Activated CD4-positive, CD25-positive, alpha-beta regulatory T cell treated with anti-CD3 and anti-CD28 coated beads, Interleukin-2, amount 50 U/mL, for 24 hours (primary cell): ENCODE data around the gene KDM6A.
"Not testable (repeated sequence)": the region's sequence is repeated elsewhere in the genome, so short reads cannot be mapped to it uniquely, and the experiment has no call there.

Experiments used
- ATAC-seq, 2 donors: fragments of 150-1000 bp; cut with Tn5 transposase; one replicate each; pipeline ENCODE4 v1.10.0; 2021; ENCODE audit warnings: mild to moderate bottlenecking in 1 of 2, moderate library complexity in 1 of 2

KDM6A gene

GRCh38 chrX:45011597-45011996 is 138.6 kb downstream of the KDM6A start:
- no peak for ATAC-seq

GRCh38 chrX:45017946-45018345 is 145.0 kb downstream of the KDM6A start:
- ATAC-seq, result no peak

GRCh38 chrX:45022150-45022549 is 149.2 kb downstream of the KDM6A start:
- no peak for ATAC-seq

- ATAC-seq, result no peak
Measured at GRCh38 chrX:45024501-45024900, 151.5 kb downstream of the KDM6A start.

GRCh38 chrX:45026036-45026435 is 153.0 kb downstream of the KDM6A start:
- no peak for ATAC-seq

- ATAC-seq, result no peak
Measured at GRCh38 chrX:45031830-45032378, 158.9 kb downstream of the KDM6A start.

- no peak for ATAC-seq
Measured at GRCh38 chrX:45035071-45035470, 162.1 kb downstream of the KDM6A start.

GRCh38 chrX:45036161-45036560 is 163.2 kb downstream of the KDM6A start:
- ATAC-seq, result no peak

GRCh38 chrX:45040137-45040536 is 167.1 kb downstream of the KDM6A start:
- not testable (repeated sequence) for ATAC-seq

GRCh38 chrX:45046417-45046816 is 173.4 kb downstream of the KDM6A start:
- ATAC-seq, result no peak

- ATAC-seq, result no peak
Measured at GRCh38 chrX:45050558-45050957, 177.6 kb downstream of the KDM6A start.

- no peak for ATAC-seq
Measured at GRCh38 chrX:45056428-45057145, 183.6 kb downstream of the KDM6A start.

GRCh38 chrX:45059906-45060305 is 186.9 kb downstream of the KDM6A start:
- not testable (repeated sequence) for ATAC-seq

- no peak for ATAC-seq
Measured at GRCh38 chrX:45063319-45064095, 190.5 kb downstream of the KDM6A start.

GRCh38 chrX:45068569-45068968 is 195.6 kb downstream of the KDM6A start:
- peak; percentile 48 to 75 for ATAC-seq

- peak in 1 of 2 donors; percentile 31 for ATAC-seq
Measured at GRCh38 chrX:45070116-45071007, 197.4 kb downstream of the KDM6A start.

GRCh38 chrX:45073011-45073410 is 200.0 kb downstream of the KDM6A start:
- ATAC-seq, result not testable (repeated sequence)

GRCh38 chrX:45077748-45078424 is 204.9 kb downstream of the KDM6A start:
- ATAC-seq, result peak; percentile 86 to 90

GRCh38 chrX:45083314-45083713 is 210.3 kb downstream of the KDM6A start:
- ATAC-seq, result no peak

GRCh38 chrX:45110494-45110893 is 237.5 kb downstream of the KDM6A start:
- no peak for ATAC-seq

- ATAC-seq, result no peak
Measured at GRCh38 chrX:45126158-45126557, 253.2 kb downstream of the KDM6A start.

- no peak for ATAC-seq
Measured at GRCh38 chrX:45128896-45129454, 256.0 kb downstream of the KDM6A start.
